GM21529 (cell line): ENCODE measurements around the gene LRCH3.
"Not testable (repeated sequence)": the region's sequence is repeated elsewhere in the genome, so short reads cannot be mapped to it uniquely, and the experiment has no call there.

ENCODE experiments used
- ATAC-seq: cut with Tn5 transposase; IDR thresholded peaks from one replicate; pipeline ENCODE4 v1.9.1; 2021; ENCODE audit not compliant: unreplicated experiment

LRCH3 gene

DNA sequence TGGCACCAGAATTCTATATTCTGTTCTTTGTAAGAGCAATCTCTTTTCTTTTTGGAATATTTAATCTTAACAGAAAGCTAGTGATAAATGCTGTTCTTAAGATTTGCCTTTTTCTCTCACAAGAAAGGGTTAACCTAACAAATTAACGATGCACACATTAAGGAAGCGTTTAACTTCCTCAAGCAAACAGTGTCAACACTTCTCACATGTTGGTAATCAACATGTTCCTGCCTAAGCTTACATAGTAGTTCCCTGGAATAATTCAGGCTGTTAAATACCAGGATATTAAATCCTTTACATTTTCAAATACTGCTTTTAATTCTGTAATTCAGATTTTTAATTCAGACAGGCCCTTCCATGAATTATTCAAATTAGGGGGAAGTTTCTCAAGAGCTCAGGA lies 91.5 kb downstream of the LRCH3 start:
- ATAC-seq: no peak

DNA sequence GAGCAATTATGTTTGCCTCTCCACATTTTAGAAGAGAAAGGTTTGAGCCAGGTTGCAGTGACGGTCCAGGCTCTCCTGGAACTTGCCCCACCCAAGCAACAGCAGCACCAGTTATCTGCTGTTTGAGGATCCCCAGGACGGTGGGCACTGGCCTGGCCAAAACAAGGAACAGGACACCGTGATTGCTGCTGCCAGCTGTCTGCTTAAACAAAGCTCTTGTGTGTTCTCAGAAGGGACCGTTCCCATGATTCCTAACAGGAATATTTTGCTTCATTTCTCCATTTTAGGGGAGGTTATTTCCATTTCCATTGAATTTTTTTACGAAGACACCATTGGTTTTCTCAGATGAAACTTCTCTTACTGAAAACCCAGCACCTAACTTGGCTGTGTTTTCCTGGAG lies 92.5 kb downstream of the LRCH3 start:
- no peak for ATAC-seq

DNA sequence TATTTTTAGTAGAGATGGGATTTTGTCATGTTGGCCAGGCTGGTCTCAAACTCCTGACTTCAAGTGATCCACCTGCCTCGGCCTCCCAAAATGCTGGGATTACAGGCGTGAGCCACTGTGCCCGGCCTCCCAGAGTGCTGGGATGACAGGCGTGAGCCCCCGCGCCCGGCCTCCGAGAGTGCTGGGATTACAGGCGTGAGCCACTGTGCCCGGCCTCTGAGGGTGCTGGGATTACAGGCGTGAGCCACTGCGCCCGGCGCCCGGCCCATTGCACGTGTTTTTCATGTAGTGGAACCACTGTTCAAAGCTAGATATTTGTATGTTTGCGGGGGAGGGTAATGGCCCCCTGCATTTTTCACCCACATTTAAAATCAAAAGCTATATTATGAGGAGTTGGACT lies 93.3 kb downstream of the LRCH3 start:
- not testable (repeated sequence) for ATAC-seq

DNA sequence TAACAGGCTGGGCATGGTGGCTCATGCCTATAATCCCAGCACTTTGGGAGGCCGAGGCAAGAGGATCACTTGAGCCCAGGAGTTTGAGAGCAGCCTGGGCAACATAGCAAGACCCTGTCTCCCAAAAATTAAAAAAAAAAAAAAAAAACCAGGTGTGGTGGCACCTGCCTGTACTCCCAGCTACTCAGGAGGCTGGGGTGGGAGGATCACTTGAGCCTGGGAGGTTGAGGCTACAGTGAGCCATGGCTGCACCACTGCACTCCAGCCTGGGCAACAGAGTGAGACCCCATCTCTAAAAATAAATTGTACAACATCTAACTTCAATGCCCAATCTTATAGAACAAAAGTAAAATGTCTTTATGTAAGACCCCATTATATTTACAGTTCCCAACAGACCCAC lies 95.0 kb downstream of the LRCH3 start:
- not testable (repeated sequence) for ATAC-seq

DNA sequence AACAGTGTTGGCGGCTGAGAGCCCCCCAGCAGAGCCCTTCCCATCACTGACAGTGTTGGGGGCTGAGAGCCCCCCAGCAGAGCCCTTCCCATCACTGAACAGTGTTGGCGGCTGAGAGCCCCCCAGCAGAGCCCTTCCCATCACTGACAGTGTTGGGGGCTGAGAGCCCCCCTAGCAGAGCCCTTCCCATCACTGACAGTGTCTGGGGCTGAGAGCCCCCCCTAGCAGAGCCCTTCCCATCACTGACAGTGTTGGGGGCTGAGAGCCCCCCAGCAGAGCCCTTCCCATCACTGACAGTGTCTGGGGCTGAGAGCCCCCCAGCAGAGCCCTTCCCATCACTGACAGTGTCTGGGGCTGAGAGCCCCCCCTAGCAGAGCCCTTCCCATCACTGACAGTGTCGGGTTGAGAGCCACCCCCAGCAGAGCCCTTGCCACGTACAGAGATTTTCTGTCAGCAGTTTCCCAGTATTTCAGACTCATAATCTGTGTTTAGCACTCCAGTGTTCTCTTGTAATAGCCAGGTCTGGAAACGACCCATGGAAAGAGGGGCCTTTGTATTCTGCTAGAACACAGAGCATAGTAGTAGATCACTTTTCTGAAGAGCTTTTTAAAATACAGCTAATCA lies 96.5 kb downstream of the LRCH3 start:
- ATAC-seq: not testable (repeated sequence)

DNA sequence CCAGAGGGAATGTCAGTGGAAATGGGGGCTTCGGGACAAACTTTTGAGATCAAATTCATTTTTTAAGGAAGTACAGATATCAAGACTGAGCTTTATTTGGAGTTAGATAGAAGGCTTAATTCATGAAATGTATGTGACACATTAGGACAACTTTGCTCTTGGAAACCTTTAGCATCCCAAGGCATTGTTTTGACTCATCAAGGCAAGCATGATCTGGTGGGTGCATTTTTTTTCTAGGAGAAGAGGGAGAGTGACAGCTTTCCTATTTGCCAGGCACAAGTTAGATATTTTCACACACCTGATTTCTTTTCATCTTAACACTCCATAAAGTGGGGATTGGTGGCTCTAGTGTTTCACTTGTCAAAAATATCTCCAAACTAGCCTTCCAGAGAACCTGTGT lies 97.5 kb downstream of the LRCH3 start:
- ATAC-seq: no peak

DNA sequence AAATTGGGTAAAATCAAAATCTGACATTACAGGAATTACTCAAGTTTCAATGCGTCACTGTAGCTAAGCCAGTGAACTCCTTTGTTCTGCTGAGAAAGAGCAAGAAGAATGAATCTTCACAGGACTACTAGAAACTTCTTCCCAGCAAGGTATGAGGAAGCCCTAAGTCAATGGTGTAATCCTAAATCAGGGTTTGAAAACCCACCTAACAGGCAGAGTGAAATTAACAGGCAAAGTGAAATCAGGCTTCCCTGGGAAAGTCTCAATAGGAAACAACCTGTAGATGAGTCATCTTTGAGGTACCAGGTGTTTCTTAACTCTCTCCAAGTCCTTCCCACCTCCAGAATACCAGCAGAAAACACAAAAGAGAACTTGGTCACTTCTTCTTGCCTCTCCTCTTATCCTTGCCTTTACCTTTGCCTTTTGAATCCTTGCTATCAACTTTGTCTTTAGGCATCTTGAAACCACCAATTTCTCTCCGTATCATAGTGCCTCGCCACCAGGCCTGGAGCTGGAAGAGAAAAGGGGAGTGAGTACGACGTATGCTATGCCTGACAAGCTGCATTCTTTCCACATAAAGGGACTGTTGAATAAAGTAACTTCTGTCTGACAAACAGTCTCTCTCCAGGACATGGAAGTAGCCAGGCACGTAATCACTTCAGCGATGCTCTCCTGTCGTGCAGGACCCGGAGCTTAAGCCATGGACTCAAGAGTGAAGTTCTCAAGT lies 98.3 kb downstream of the LRCH3 start:
- no peak for ATAC-seq

DNA sequence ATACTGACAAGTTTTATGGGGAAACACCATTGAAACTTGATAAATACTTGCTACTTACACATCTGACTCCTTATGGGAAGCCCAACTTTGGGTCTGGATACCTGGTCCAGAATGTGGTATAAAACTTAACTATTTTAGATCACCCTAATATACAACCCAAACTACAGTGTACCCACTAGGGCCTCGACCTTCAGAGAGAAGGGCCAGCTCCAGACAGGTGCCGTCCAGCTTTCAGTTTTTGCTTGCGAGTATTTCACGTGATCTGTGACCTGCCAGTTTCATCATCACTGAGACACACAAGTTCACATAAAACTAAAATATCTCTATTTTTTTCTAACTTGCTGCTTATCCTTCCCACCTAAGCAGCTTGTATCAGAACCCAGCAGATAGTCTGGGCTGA lies 99.6 kb downstream of the LRCH3 start:
- no peak for ATAC-seq

DNA sequence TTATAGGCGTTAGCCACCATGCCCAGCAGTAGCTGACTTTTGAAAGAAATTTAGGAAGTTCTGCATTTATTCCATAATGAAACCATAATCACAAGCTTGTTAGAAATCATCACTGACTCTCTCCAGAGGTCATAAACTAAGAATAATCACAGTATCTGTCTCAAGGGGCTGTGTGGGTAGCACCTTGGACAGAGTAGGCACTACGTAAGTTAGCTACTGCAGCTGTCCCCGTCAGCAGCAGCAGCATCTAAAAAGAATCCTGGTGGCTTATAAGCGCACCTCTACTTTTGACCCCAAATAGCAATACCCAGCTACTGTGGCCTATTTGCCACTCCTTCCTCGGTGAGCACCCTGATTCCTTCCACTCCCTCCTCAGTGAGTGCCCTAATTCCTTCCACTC lies 101.1 kb downstream of the LRCH3 start:
- no peak for ATAC-seq

DNA sequence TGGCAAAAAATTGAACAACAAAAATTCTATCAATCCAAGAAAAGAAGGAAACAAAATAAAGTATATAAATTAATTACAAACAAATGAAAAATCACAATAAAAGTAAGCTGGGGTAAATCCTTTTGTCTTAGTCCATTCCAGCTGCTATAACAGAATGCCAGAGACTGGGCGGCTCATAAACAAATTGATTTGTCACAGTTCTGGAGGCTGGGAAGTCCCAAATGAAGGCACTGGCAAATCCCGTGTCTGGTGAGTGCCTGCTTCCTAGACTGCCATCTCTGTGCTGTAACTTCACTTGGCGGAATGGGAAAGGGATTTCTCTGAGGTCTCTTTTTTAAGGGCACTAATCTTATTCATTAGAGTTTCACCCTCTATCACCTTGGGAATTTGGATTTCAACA lies 105.4 kb downstream of the LRCH3 start:
- ATAC-seq: no peak

DNA sequence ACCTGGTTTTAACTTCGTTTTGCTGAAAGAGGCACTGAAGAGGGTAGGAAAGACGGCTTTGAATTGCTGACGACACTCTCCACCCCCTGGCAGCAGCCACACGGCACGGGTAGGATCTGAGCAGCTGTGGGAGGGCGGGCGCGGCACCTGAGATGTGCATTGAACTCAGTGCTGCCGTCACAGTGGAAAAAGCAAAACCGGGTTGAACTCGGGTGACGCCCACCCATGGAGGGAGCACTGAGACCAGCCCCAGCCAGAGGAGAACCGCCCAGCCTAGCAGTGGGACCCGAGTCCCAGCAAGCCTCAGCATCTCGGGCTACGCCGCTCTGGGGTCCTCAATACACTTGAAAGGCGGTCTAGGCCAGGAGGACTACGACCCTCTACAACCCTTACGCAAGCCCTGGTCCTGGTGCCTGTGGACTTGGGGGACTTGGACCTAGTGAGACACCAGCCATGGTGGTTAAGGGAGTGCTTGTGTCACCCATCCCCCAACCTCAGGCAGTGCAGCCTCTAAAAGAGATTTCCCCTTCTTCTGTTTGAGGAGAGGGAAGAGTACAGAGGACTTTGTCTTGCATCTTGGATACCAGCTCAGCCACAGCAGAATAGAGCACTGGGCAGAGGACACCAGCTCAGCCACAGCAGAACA lies 108.9 kb downstream of the LRCH3 start:
- ATAC-seq: no peak

DNA sequence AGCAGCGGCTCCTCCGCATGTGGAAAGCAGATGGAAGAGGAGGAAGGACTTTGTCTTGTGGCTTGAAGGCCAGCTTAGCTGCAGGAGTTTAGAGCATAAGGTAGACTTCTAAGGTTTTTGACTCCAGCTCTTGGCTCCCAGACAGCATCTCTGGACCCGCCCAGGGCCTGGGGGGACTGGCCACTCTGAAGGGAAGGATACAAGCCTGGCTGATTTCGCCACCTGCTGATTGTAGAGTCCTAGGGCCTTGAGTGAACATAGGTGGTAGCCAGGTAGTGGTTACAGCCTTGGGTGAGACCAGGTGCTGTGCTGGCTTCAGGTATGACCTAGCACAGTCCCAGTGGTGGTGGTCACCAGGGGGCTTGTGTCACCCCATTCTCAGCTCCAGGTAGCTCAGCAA lies 110.6 kb downstream of the LRCH3 start:
- no peak for ATAC-seq

DNA sequence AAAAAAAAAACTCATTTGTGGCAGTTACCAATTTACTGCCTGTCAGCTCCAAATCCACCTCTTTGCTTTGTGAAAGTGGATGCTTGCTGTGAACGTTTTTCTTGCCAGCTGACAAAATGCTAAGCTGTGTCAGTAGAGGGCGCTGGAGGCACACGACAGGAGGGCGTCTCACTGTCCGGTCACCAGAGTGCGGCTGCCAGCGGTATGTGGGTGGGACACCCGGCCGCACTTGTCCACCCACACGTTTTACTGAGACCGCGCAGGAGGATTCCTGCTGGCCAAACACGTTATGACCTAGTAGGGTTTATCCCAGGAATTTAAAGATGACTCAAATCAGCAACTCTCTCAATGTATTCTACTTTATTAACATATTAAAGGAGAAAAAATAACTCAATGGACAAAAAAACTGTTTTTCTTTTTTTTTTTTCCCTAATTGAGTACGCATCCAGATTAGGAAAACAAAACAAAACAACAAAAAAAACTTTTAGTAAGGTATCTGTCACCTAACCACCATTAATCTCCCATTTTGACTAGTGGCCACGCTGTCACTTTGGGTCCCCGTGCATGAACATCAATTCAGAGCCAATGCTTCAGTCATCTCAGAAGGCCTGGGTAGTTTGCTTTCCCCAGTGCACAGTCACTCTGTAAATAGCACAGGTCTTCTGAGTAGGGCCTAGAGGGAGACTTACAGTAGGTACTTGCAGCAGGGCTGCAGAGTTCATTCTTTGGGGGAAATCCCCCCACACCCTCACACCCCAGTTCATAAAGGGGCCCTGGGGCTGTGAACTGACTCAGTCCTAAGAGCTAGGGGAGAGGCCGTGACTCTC lies 115.2 kb downstream of the LRCH3 start:
- peak; percentile 81 for ATAC-seq

DNA sequence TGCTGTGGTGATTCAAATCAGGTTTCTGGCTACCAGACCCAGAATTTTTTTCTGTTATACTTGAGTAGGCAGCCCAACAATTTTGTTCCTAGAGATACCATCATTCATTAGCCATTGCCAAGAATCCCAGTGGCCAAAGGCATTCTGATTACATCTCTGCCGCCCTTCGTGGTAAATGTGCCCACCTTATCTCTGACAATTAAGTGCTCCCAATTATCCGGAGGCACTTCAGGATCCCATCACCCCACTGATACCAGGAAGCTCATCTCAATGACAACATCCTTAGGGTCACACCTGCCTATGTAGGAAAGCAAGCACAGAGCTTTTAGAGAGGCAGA lies 115.8 kb downstream of the LRCH3 start:
- ATAC-seq: no peak

DNA sequence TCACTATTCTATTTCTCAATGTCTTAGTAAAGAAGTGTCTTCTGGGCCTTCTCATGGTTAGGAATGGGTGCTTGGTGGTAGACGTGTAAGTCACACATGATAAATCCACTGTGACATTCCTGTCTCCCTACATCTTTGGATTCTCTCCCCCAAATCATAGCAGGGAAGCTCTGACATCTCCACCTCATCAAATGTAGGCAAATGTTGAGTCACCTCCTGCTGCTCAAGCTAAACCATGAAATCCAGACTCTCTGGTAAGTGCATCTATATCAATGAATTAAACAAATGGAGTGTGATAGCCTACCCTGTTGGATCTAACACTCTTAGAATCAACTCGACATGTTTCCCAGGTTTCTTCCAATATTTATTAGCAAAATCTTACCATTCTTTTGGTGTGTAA lies 116.1 kb downstream of the LRCH3 start:
- no peak for ATAC-seq

DNA sequence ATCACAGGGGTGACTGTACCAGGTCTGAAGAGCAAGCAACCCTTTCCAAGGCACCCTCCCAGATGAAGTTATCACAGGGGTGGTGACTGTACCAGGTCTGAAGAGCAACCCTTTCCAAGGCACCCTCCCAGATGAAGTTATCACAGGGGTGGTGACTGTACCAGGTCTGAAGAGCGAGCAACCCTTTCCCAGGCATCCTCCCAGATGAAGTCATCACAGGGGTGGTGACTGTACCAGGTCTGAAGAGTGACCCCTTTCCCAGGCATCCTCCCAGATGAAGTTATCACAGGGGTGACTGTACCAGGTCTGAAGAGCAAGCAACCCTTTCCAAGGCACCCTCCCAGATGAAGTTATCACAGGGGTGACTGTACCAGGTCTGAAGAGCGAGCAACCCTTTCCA lies 117.5 kb downstream of the LRCH3 start:
- not testable (repeated sequence) for ATAC-seq

DNA sequence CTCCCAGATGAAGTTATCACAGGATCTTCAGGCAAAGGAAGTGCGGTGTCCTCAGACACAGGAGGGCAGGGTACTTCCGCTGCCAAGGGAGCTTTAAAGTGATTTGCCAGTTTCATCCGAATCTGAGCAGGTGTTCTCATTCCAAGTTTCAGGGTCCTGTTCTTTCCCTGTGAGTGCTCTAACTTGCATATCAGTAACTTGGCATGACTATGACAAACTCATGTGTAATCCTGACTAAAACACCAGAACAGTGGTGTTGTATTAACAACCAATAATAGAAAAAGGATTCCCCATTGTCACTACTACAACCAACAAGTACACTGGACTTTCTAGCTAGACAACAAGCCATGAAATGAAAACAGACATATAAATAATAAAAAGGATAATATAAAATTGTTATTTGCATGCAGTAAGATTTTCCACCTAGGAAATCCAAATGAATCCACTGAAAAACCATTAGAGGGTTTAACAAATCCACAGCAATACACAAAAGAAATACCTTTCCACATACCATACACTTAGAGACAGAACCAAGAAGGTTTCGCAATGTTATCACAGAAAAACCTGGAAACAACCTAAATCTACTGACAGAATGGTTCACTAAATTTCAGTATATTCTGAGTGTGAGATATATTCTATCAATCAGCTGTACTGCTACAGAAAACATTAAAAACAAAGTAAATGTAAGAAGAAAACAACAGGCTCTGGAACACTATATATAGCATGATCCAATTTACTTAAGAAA lies 118.1 kb downstream of the LRCH3 start:
- ATAC-seq: no peak

DNA sequence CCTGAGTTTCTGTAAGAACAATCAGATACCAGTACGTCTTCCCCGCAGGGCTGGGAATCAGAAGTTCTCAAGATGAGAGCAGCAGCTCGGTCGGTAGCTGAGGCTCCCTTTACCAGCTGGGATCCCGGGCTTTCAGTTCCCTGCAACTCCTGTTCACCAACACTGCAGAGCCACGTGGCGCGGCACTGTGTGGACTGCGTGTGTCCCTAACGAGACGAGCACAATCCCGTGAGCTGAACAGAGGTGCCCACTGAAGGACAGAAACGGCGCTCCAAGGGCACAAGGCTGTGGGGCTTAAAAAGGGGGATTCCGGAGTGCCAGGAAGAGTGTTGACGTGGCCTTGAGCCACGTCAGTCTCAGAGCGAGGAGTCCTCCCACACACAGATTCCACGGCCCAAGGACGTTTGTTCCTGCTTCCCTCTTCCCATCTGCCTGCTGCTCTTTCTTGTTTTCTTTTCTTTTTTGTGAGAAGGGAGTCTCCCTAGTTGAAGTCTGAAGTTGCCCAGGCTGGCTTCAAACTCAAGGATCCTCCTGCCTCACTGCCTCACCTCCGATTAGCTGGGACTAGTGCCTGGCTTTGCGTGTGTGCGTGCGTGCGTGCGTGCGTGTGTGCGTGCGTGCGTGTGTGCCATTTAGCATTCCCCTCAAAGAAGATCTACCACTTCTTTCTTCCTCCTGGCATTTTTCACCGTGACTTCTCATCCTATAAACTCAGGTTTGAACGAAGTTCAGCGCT lies 121.9 kb downstream of the LRCH3 start:
- ATAC-seq: no peak

DNA sequence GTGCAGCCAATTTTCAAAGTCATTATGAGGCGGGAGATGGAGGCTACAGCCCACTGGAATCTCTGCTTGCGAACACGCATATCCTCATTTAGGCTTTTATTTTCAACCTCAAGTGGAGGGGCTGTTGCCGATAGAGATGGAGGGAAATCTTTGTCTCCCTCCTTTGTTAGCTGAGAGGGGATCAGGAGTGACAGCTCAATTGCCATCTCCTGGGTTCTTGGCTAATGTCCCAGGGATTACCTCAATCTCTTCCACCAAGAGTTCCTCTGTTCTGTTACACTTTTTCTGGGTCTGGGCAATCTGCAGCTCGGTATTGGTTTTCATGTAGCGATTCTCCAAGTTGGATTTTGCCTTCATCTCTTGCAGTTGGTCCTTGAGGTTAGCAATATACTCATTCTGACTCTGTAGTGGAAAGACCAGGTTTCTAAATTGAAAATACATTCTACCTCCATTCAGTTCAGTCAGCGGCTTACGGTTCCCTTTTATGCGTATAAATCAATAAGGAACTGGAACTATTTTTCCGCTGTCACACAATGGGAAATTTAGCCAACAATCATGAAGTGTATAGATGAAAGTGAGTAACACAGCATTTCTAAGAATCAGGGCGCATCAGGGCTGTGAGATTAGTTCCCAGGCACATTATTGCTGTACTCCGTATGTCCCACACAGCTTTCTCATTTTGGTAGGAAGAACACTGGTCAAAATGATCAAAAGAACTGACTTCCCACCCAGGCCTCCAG lies 122.8 kb downstream of the LRCH3 start:
- ATAC-seq: no peak
